Activated T-helper 2 cell treated with anti-CD3 and anti-CD28 coated beads, Interferon-gamma antibody, Interleukin-2, Interleukin-4, amounts not matched to agents 10 μg/mL and 5 μg/mL and 100 μg/mL, durations not matched to agents 14 hours and 24 hours and 36 hours (primary cell): ENCODE results near the gene RNF213. TPM values are rescaled to one million over a fixed set of nuclear protein-coding genes. Genes with fewer than 3 reads are reported as not detected.
"Not testable (repeated sequence)": the region's sequence is repeated elsewhere in the genome, so short reads cannot be mapped to it uniquely, and the experiment has no call there.

ENCODE experiments used
- DNase-seq: peaks from one replicate; pipeline ENCODE4 v3.0.0; 2021; ENCODE audit warnings: low spot score
- H3K27ac Mint-ChIP-seq: one replicate; pipeline ENCODE4 v1.8.0; 2021; ENCODE audit warnings: mixed read lengths
- H3K27me3 Mint-ChIP-seq: one replicate; pipeline ENCODE4 v1.8.0; 2021; ENCODE audit warnings: low read depth, mixed read lengths
- H3K36me3 Mint-ChIP-seq: one replicate; pipeline ENCODE4 v1.8.0; 2021; ENCODE audit warnings: low read depth, mixed read lengths
- H3K4me1 Mint-ChIP-seq: one replicate; pipeline ENCODE4 v1.8.0; 2021; ENCODE audit warnings: low read depth, mixed read lengths
- H3K4me3 Mint-ChIP-seq: one replicate; pipeline ENCODE4 v1.8.0; 2021; ENCODE audit warnings: low read depth, mild to moderate bottlenecking, moderate library complexity, mixed read lengths
- H3K9me3 Mint-ChIP-seq: one replicate; pipeline ENCODE4 v1.8.0; 2021; ENCODE audit warnings: mixed read lengths
- intact Hi-C: fragments of 100-400 bp; cut with micrococcal nuclease; formaldehyde crosslinking; loops from one replicate; pipeline ENCODE4 v1.15.1; 2023
- total RNA-seq: library from RNA; stranded (reverse); gene quantifications from 2 replicates; pipeline ENCODE4 v1.2.3, GENCODE V29; 2022

The RNF213 gene
- total RNA-seq, 1 donor from 2014 or later, result 297 TPM

DNA sequence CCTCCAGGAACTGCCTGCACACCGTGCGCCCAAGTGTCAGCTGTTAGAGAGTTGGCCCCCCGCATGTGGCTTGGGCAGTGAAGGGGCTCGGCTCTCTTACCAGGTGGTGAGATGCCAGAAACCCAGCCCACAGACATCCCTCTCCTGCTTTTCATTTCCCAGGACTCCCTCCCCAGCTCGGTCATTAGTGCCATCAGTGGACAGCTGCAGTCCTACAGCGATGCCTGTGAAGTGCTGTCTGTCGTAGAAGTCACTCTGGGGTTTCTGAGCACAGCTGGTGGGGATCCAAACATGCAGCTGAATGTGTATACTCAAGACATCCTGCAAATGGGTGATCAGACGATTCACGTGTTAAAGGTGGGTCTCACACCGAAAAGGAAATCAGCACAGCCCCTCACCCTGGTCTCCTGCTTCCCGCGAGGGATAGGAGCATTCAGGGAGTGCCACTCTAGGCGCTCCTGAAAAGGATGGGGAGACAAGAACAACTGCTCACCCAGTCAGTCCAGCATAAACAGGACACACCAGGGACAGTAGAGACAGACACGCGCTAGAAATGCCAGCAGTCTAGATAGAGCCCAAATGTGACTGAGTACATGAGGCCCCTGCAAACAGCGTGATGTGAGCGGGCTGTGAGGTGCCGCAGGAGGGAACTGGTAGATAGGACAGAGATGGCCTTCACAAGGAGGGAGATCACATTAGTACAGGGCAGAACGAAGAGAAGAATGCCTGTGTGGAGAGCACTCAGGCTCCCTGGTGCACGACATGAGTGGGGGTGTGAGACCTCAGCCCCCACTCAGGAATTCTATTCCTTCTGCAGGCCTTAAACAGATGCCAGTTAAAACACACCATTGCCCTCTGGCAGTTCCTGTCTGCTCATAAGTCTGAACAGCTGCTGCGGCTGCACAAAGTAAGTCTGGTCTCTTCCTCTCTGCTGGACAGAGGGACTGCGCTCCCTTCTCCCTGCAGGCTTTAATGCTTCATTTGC is 128.7 kb downstream of the RNF213 start:
- intact Hi-C loops, result no loop called here
- Mint-ChIP-seq H3K4me1 (no peaks in the 10 kb centered on the region), H3K27ac (peak overlapping the region; percentile 46), H3K4me3 (no peak overlapping the region), H3K36me3 (peaks cover 87% of the 10 kb centered on the region), H3K9me3 (no peaks in the 10 kb centered on the region), H3K27me3 (no peaks in the 10 kb centered on the region)
- no peak for DNase-seq

DNA sequence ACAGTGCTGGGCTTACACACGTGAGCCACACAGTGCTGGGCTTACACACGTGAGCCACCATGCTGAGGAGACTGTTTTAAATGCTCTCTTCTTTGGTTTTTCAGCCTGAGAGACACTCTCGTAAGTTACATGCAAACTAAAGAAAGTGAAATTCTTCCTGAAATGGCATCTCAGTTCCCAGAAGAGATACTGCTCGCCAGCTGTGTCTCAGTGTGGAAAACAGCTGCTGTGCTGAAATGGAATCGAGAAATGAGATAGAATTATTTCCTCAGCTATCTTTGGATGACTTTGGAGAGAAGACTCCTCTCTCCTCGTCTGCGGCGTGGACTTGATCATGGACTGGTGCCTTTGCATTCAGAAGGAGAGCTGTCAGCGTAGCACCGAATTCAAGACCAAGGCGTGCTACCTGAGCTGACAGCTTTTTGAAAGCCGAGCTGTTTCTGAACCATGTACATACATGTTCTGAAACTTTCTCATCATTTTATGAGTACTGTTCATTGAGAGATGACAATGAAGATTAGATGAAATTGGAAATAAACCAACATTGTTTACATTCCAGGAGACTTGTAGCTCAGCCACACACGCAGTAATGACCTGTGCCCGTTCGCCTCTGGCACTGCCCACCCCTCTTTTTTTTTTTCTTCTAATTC is 132.7 kb downstream of the RNF213 start:
- Mint-ChIP-seq H3K27ac (no peak overlapping the region), H3K4me3 (no peak overlapping the region), H3K36me3 (peaks cover 68% of the 10 kb centered on the region), H3K27me3 (no peaks in the 10 kb centered on the region), H3K9me3 (no peaks in the 10 kb centered on the region), H3K4me1 (peaks cover 8% of the 10 kb centered on the region)
- DNase-seq, result no peak
- intact Hi-C loops, result no loop called here

- Mint-ChIP-seq H3K9me3 (no peaks in the 10 kb centered on the region), H3K4me1 (peaks cover 8% of the 10 kb centered on the region), H3K4me3 (no peak overlapping the region), H3K27me3 (no peaks in the 10 kb centered on the region), H3K27ac (no peak overlapping the region), H3K36me3 (peaks cover 63% of the 10 kb centered on the region)
- DNase-seq, result no peak
- intact Hi-C loops, result no loop called here
Observed at GRCh38 chr17:80393961-80394360, 133.3 kb downstream of the RNF213 start.

DNA sequence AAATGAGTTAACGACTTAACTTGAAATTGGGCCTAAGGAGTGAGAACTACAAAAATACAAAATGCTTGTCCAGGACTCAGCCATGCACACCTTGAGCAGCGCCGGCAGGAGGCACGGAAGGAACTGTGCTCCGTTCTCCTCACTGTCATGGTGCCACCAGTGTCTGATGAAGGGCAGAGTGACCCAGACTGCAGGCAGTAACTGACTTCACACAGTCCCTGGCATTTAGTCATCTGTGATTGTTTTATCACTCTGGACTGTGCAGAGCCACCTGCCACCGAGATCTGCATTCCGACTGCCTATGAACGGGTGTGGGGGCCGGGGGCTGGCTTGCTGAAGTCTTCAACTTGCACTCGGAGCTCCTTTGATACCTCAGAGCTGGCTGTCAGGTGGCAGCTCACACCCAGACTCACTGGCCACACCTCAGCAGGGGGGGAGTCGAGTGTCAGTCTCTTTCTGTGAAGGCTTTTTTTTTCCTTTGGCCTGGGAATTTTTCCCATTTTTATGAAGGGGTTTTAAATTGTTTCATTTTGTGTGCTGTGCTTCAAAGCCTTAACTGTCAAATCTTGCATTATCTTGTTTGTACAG is 134.1 kb downstream of the RNF213 start:
- Mint-ChIP-seq H3K9me3 (no peaks in the 10 kb centered on the region), H3K4me1 (peaks cover 8% of the 10 kb centered on the region), H3K4me3 (no peak overlapping the region), H3K27ac (no peak overlapping the region), H3K27me3 (no peaks in the 10 kb centered on the region), H3K36me3 (peaks cover 55% of the 10 kb centered on the region)
- DNase-seq, result no peak
- intact Hi-C loops, result no loop called here

GRCh38 chr17:80395402-80396151 is 134.9 kb downstream of the RNF213 start:
- intact Hi-C loops, result no loop called here
- DNase-seq, result no peak
- H3K27me3 Mint-ChIP-seq, result no peaks in the 10 kb centered on the region
- H3K4me3 Mint-ChIP-seq, result no peak overlapping the region
- H3K36me3 Mint-ChIP-seq, result peaks cover 47% of the 10 kb centered on the region
- H3K4me1 Mint-ChIP-seq, result peaks cover 8% of the 10 kb centered on the region
- H3K9me3 Mint-ChIP-seq, result no peaks in the 10 kb centered on the region
- H3K27ac Mint-ChIP-seq, result no peak overlapping the region

DNA sequence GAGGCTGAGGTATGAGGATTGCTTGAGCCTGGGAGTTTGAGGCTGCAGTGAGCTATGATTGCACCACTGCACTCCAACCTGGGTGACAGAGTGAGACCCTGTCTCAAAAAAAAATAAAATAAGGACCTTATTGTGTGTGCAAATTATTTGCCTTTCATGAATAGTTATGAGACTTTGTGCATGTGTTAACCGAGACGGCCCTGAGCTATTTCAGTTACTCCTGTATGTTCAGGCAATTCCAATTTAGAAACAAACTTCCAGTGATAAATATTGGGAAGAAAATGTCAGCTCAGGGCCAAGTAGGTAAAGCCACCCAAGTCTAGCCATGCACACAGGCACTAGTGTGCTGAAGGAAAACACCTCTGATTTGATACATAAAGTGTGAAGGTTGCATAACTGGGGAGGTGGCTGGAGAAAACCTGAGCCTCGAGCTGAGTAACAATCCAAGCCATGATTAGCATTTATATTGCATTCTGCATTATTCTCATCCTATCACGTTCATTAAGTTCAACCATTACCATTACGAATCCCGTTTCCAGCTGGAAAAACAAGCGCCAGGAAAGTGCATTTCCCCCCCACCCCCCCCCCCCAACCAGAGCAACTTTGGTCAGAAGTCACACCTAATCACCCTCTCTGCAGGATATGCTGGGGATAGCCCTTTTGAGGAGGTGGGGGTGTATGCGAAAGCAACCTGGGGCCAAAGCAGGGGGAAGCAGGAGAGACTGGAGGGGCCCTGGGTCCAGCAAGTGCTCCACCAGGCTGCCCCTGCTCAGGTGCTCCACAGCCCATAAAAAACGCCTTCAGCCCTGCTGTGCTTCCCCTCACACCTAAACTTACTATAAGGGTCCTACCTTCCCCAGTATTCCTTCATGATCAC is 135.7 kb downstream of the RNF213 start:
- H3K27ac Mint-ChIP-seq, result peak overlapping the region; percentile 4
- peaks cover 42% of the 10 kb centered on the region for H3K36me3 Mint-ChIP-seq
- no peaks in the 10 kb centered on the region for H3K27me3 Mint-ChIP-seq
- peaks cover 8% of the 10 kb centered on the region for H3K4me1 Mint-ChIP-seq
- DNase-seq, result no peak
- H3K9me3 Mint-ChIP-seq, result no peaks in the 10 kb centered on the region
- intact Hi-C loops, result no loop called here
- no peak overlapping the region for H3K4me3 Mint-ChIP-seq

DNA sequence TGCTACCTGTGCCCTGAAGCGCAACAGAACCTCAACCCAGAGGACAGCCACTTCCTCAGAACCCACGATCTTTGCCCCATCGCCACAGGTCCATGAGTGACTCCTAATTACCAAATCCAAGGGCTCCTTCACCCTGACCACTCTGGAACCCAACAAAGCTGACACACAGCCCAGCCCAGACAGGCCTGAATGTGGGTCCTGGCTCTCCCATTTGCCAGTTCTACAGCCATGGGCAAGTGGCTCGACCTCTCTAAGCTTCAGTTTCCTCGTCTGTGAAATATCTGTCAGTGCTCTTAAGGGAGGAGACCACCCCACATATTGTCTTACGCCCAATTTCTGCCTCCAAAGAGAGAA is 136.4 kb downstream of the RNF213 start:
- H3K4me1 Mint-ChIP-seq, result peaks cover 8% of the 10 kb centered on the region
- H3K4me3 Mint-ChIP-seq, result no peak overlapping the region
- no peaks in the 10 kb centered on the region for H3K9me3 Mint-ChIP-seq
- intact Hi-C loops, result no loop called here
- H3K36me3 Mint-ChIP-seq, result peaks cover 38% of the 10 kb centered on the region
- peak overlapping the region; percentile 4 for H3K27ac Mint-ChIP-seq
- no peaks in the 10 kb centered on the region for H3K27me3 Mint-ChIP-seq
- no peak for DNase-seq

- Mint-ChIP-seq H3K9me3 (no peaks in the 10 kb centered on the region), H3K4me3 (no peak overlapping the region), H3K36me3 (peaks cover 33% of the 10 kb centered on the region), H3K4me1 (peaks cover 8% of the 10 kb centered on the region), H3K27ac (no peak overlapping the region), H3K27me3 (no peaks in the 10 kb centered on the region)
- DNase-seq, result no peak
- intact Hi-C loops, result no loop called here
Observed at GRCh38 chr17:80397686-80398085, 137.0 kb downstream of the RNF213 start.

DNA sequence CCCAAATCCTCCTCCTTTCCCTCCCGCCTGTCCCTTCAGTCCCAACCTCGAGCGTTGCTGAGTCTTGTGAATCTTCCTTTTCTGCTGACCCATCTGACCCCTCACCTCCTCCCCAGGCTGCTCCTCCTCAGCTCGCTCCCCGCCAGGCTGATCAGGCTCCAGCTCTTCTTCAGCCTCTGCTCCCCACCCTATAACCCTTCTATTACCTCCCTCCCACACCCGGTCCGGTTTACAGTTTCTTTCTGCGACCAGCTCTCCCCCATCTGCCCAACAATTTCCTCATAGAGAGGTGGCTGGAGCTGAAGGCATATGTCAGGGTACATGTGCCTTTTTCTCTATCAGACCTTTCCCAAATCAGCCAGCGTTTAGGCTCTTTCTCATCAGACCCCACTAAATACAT is 140.4 kb downstream of the RNF213 start:
- intact Hi-C loops, H3K4me3 Mint-ChIP-seq, H3K4me1 Mint-ChIP-seq, H3K9me3 Mint-ChIP-seq, DNase-seq, H3K27me3 Mint-ChIP-seq, H3K27ac Mint-ChIP-seq, H3K36me3 Mint-ChIP-seq: not testable (repeated sequence)

DNA sequence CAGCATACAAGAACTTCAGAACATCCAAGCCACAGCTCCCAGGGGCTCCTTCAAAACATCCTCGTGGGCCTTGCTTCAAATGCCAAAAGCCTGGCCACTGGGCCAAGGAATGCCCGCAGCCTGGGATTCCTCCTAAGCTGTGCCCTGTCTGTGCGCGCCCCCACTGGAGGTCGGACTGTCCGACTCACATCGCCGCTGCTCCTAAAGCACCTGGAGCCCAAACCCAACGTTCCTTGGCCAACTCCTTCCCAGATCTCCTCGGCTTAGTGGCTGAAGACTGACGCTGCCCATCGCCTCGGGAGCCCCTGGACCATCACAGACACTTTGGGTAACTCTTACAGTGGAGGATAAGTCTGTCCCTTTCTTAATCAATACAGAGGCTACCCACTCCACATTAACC is 141.4 kb downstream of the RNF213 start:
- H3K27me3 Mint-ChIP-seq, H3K27ac Mint-ChIP-seq, H3K9me3 Mint-ChIP-seq, H3K4me3 Mint-ChIP-seq, H3K4me1 Mint-ChIP-seq, H3K36me3 Mint-ChIP-seq, DNase-seq, intact Hi-C loops: not testable (repeated sequence)

DNA sequence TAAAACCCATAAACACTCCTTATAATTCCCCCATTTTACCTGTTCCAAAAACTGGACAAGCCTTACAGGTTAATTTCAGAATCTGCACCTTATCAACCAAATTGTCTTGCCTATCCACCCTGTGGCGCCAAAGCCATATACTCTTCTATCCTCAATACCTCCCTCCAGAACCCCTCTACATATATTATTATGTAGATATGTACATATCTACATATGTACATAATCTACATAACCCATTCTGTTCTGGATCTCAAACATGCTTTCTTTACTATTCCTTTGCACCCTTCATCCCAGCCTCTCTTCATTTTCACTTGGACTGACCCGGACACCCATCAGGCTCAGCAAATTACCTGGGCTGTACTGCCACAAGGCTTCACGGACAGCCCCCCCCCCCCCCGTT is 142.3 kb downstream of the RNF213 start:
- Mint-ChIP-seq H3K9me3 (no peaks in the 10 kb centered on the region), H3K36me3 (no peaks in the 10 kb centered on the region), H3K27me3 (no peaks in the 10 kb centered on the region), H3K27ac (no peak overlapping the region), H3K4me1 (peaks cover 2% of the 10 kb centered on the region), H3K4me3 (no peak overlapping the region)
- intact Hi-C loops, result no loop called here
- DNase-seq, result no peak

- Mint-ChIP-seq H3K27ac (no peak overlapping the region), H3K4me3 (no peak overlapping the region), H3K27me3 (peaks cover 5% of the 10 kb centered on the region), H3K9me3 (no peaks in the 10 kb centered on the region), H3K36me3 (no peaks in the 10 kb centered on the region), H3K4me1 (no peaks in the 10 kb centered on the region)
- no peak for DNase-seq
- intact Hi-C loops, result no loop called here
Observed at GRCh38 chr17:80406146-80406545, 145.5 kb downstream of the RNF213 start.
